Panc1 (cell line): Measurements from ENCODE around the gene ENOX1. TPM values are rescaled to one million over a fixed set of nuclear protein-coding genes. Genes with fewer than 3 reads are reported as not detected.

Source experiments
- ATAC-seq: fragments of 200-7000 bp; cut with Tn5 transposase; 2 replicates; pipeline ENCODE4 v1.9.1; 2020; ENCODE audit warnings: mild to moderate bottlenecking, moderate library complexity
- BruUV-seq: library from RNA; stranded (reverse); fragments of 400-500 nt; replicated peaks from 2 replicates; lab custom pipeline; 2021; lab: Mats Ljungman, UMichigan
- CTCF ChIA-PET: fragments of 300-600 bp; sonication (Branson Sonifier 250); formaldehyde crosslinking; loops from one replicate; lab custom pipeline; 2022; ENCODE audit warnings: antibody characterized with exemption; lab: Charles Lee
- POLR2A ChIA-PET: fragments of 300-600 bp; sonication (Branson Sonifier 250); formaldehyde crosslinking; loops from one replicate; lab custom pipeline; 2022; ENCODE audit warnings: antibody characterized with exemption; lab: Charles Lee
- DNase-seq: peaks from one replicate; pipeline ENCODE4 v3.0.0-alpha.2; 2010; ENCODE audit warnings: low read depth, low spot score
- H3K27ac ChIP-seq: 2 replicates; pipeline ENCODE4 v1.5.1; 2011; ENCODE audit warnings: mild to moderate bottlenecking, low read length, inconsistent platforms
- H3K27me3 ChIP-seq: fragments of 200-500 bp; sonication (Bioruptor generic); 2 replicates; pipeline ENCODE4 v1.6.0; 2014; ENCODE audit warnings: low read length, inconsistent platforms; ENCODE audit not compliant: control insufficient read depth, insufficient read depth
- H3K36me3 ChIP-seq: fragments of 200-500 bp; sonication (Bioruptor generic); 2 replicates; pipeline ENCODE4 v1.5.1; 2014; ENCODE audit warnings: inconsistent platforms, mild to moderate bottlenecking, low read length, moderate library complexity; ENCODE audit not compliant: control insufficient read depth, insufficient read depth
- H3K4me1 ChIP-seq: 2 replicates; pipeline ENCODE4 v1.5.1; 2011; ENCODE audit warnings: inconsistent platforms, mild to moderate bottlenecking, low read length, moderate library complexity; ENCODE audit not compliant: control insufficient read depth, insufficient read depth
- H3K4me3 ChIP-seq, 2 experiments: 2 replicates each; pipeline ENCODE4 v1.5.1; 2011 to 2012; ENCODE audit warnings: low read depth in 2 of 2, low read length in 2 of 2, mild to moderate bottlenecking in 2 of 2, inconsistent platforms in 1 of 2, moderate library complexity in 1 of 2
- H3K9me3 ChIP-seq: fragments of 200-500 bp; sonication (Bioruptor generic); 2 replicates; pipeline ENCODE4 v1.5.1; 2014; ENCODE audit warnings: low read depth, mild to moderate bottlenecking, inconsistent platforms, low read length, moderate library complexity; ENCODE audit not compliant: control insufficient read depth, insufficient read depth
- CTCF ChIP-seq: fragments of 450-650 bp; IDR thresholded peaks from 2 replicates; pipeline ENCODE4 v1.5.1; 2017; ENCODE audit warnings: mild to moderate bottlenecking
- POLR2AphosphoS5 ChIP-seq: IDR thresholded peaks from 2 replicates; pipeline ENCODE4 v1.6.1; 2012; ENCODE audit warnings: mild to moderate bottlenecking, low read depth, low read length, moderate library complexity
- REST ChIP-seq, 2 experiments: IDR thresholded peaks; 2 replicates each; pipeline ENCODE4 v1.6.1; 2011 to 2012; ENCODE audit warnings: low read depth in 2 of 2, control low read depth in 1 of 2, low read length in 1 of 2, mild to moderate bottlenecking in 1 of 2, moderate library complexity in 1 of 2; ENCODE audit not compliant: insufficient read depth in 1 of 2
- SIN3A ChIP-seq: IDR thresholded peaks from 2 replicates; pipeline ENCODE4 v1.6.1; 2012; ENCODE audit warnings: low read depth, mild to moderate bottlenecking, low read length, moderate library complexity, borderline replicate concordance; ENCODE audit not compliant: insufficient read depth
- TCF7L2 ChIP-seq: IDR thresholded peaks from 2 replicates; pipeline ENCODE4 v1.6.1; 2011; ENCODE audit warnings: mild to moderate bottlenecking, low read depth, low read length, inconsistent platforms
- in situ Hi-C: cut with HindIII; loops from 2 replicates; pipeline ENCODE4 v1.10.0; 2016; ENCODE audit warnings: low sequenced_read_pairs, low pct_unique_long_range_greater_than_20kb
- intact Hi-C: fragments of 100-400 bp; cut with micrococcal nuclease; formaldehyde crosslinking; loops from one replicate; pipeline ENCODE4 v1.10.0; 2022; ENCODE audit not compliant: unreplicated experiment
- total RNA-seq: library from RNA; stranded (reverse); gene quantifications from one replicate; pipeline ENCODE4 v1.2.1, GENCODE V29; 2021; ENCODE audit not compliant: unreplicated experiment

Gene ENOX1
- total RNA-seq, 1 experiment from 2014 or later = 0.23 TPM

DNA sequence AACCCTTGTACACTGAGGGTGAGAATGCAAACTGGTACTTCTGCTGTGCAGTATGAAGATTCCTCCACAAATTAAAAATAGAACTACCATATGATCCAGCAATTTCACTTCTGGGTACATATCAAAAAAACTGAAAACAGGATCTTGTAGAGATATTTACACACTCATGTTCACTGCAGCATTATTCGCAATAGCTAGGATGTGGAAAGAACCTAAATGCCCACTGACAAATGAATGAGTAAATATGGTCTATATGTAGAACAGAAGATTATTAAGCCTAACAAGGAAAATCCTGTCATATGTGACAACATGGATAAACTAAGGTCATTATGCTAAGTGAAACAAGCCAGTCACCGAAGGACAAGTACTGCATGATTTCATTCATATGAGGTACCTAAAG, 304.7 kb downstream of the ENOX1 start:
- DNase-seq (no peak), ATAC-seq (no peak)
- in situ Hi-C loops (no loop called here), intact Hi-C loops (no loop called here)
- no peak overlapping the region for H3K27ac ChIP-seq
- H3K4me1 ChIP-seq = no peaks in the 10 kb centered on the region
- ChIA-PET CTCF (no interaction called here), POLR2A (no interaction called here)
- H3K27me3 ChIP-seq = no peaks in the 10 kb centered on the region
- no peak for TF ChIP-seq POLR2AphosphoS5
- no peak for TF ChIP-seq CTCF
- no peak for TF ChIP-seq SIN3A
- no peak for TF ChIP-seq REST (IDR thresholded peaks at IDR 0.05; ENCODE audit: insufficient read depth in 1 of 2, low read depth in 2 of 2, low read length in 1 of 2)
- TF ChIP-seq TCF7L2 = no peak
- H3K36me3 ChIP-seq = no peaks in the 10 kb centered on the region
- BruUV-seq = no TSS peak
- no peaks in the 10 kb centered on the region for H3K9me3 ChIP-seq
- no peak overlapping the region for H3K4me3 ChIP-seq

GRCh38 chr13:43478902-43479301, 307.9 kb downstream of the ENOX1 start:
- H3K36me3 ChIP-seq = no peaks in the 10 kb centered on the region
- ATAC-seq (no peak), DNase-seq (no peak)
- in situ Hi-C loops (no loop called here), intact Hi-C loops (no loop called here)
- no peaks in the 10 kb centered on the region for H3K4me1 ChIP-seq
- POLR2A ChIA-PET = no interaction called here
- H3K27me3 ChIP-seq = no peaks in the 10 kb centered on the region
- BruUV-seq = no TSS peak
- no peak for TF ChIP-seq TCF7L2
- TF ChIP-seq SIN3A = no peak
- no peak for TF ChIP-seq CTCF
- no peak for TF ChIP-seq REST (IDR thresholded peaks at IDR 0.05; ENCODE audit: insufficient read depth in 1 of 2, low read depth in 2 of 2, low read length in 1 of 2)
- TF ChIP-seq POLR2AphosphoS5 = no peak
- H3K4me3 ChIP-seq = no peak overlapping the region
- no peaks in the 10 kb centered on the region for H3K9me3 ChIP-seq
- H3K27ac ChIP-seq = no peak overlapping the region
- CTCF ChIA-PET = no interaction called here
